PC-9 (cell line): ENCODE data around the gene NEUROD6.

ENCODE experiments used
- EZH2 ChIP-seq: fragments of 200-600 bp; sonication (generic); IDR thresholded peaks from 2 replicates; pipeline ENCODE4 v1.8.0; 2017; ENCODE audit warnings: antibody characterized with exemption, low read depth
- TF ChIP-seq, protein P1 (sequence below): fragments of 200-600 bp; sonication (generic); conservative IDR thresholded peaks from 2 replicates; pipeline ENCODE4 v1.6.1; 2017; ENCODE audit warnings: mixed run types, antibody characterized with exemption, mild to moderate bottlenecking, moderate library complexity

DNA sequence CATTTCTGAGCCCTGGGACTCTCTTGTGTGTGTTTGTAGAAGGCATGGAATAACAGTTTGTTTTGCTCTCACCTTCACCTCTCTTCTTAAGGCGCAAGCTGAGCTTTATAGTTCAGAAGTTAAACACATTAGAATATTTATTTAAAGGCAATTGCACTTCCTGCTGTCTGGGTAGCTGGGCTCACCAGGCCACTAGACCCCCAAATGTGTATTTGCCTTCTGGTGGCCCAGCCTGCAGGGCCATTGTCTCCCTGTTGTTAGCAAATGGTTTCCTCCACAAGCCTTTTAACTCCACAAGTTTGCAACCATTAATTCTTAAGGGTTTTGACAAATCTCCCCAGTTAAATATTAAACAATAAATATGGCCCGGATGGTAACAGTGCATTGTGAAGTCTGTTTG, 31.1 kb upstream of the NEUROD6 start:
- TF ChIP-seq, protein P1, sequence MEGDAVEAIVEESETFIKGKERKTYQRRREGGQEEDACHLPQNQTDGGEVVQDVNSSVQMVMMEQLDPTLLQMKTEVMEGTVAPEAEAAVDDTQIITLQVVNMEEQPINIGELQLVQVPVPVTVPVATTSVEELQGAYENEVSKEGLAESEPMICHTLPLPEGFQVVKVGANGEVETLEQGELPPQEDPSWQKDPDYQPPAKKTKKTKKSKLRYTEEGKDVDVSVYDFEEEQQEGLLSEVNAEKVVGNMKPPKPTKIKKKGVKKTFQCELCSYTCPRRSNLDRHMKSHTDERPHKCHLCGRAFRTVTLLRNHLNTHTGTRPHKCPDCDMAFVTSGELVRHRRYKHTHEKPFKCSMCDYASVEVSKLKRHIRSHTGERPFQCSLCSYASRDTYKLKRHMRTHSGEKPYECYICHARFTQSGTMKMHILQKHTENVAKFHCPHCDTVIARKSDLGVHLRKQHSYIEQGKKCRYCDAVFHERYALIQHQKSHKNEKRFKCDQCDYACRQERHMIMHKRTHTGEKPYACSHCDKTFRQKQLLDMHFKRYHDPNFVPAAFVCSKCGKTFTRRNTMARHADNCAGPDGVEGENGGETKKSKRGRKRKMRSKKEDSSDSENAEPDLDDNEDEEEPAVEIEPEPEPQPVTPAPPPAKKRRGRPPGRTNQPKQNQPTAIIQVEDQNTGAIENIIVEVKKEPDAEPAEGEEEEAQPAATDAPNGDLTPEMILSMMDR, result no peak
- no peak for TF ChIP-seq EZH2
